Hepatocyte (in vitro differentiated cells): ENCODE measurements around the gene PRKAR1B. TPM values are rescaled to one million over a fixed set of nuclear protein-coding genes. Genes with fewer than 3 reads are reported as not detected.

Experiments
- DNase-seq: peaks from one replicate; pipeline ENCODE4 v3.0.0-alpha.2; 2016; ENCODE audit warnings: low spot score
- H2AFZ ChIP-seq: fragments of 200-600 bp; sonication (generic); 2 replicates; pipeline ENCODE4 v1.6.0; 2016; ENCODE audit warnings: antibody characterized with exemption, mild to moderate bottlenecking
- H3K27ac ChIP-seq: fragments of 200-600 bp; sonication (generic); 2 replicates; pipeline ENCODE4 v1.5.1; 2016; ENCODE audit warnings: mild to moderate bottlenecking
- H3K27me3 ChIP-seq: fragments of 200-600 bp; sonication (generic); 2 replicates; pipeline ENCODE4 v1.6.1; 2016
- H3K36me3 ChIP-seq: fragments of 200-600 bp; sonication (generic); replicated peaks from 2 replicates; pipeline ENCODE4 v1.5.1; 2016; ENCODE audit warnings: low read depth; ENCODE audit not compliant: insufficient read depth
- H3K4me1 ChIP-seq: fragments of 200-600 bp; sonication (generic); 2 replicates; pipeline ENCODE4 v1.5.1; 2016; ENCODE audit warnings: mild to moderate bottlenecking, moderate library complexity; ENCODE audit not compliant: insufficient read depth
- H3K4me2 ChIP-seq: fragments of 200-600 bp; sonication (generic); 2 replicates; pipeline ENCODE4 v1.6.0; 2016
- H3K4me3 ChIP-seq: fragments of 200-600 bp; sonication (generic); 2 replicates; pipeline ENCODE4 v1.5.1; 2016; ENCODE audit warnings: mild to moderate bottlenecking
- H3K79me2 ChIP-seq: fragments of 200-600 bp; sonication (generic); 2 replicates; pipeline ENCODE4 v1.6.0; 2017; ENCODE audit warnings: mild to moderate bottlenecking
- H3K9me2 ChIP-seq: fragments of 200-600 bp; sonication (generic); replicated peaks from 2 replicates; pipeline ENCODE4 v1.6.0; 2017; ENCODE audit warnings: mild to moderate bottlenecking; ENCODE audit not compliant: insufficient read depth
- H3K9me3 ChIP-seq: fragments of 200-600 bp; sonication (generic); 2 replicates; pipeline ENCODE4 v1.5.1; 2016; ENCODE audit warnings: low read depth, mild to moderate bottlenecking
- H4K20me1 ChIP-seq: fragments of 200-600 bp; sonication (generic); 2 replicates; pipeline ENCODE4 v1.6.0; 2016; ENCODE audit warnings: mild to moderate bottlenecking; ENCODE audit not compliant: insufficient read depth, poor library complexity, severe bottlenecking
- EZH2 ChIP-seq: fragments of 200-600 bp; sonication (generic); IDR thresholded peaks from 2 replicates; pipeline ENCODE4 v1.6.1; 2016; ENCODE audit warnings: antibody characterized with exemption, mild to moderate bottlenecking, borderline replicate concordance
- EZH2phosphoT487 ChIP-seq: fragments of 200-600 bp; sonication (generic); IDR thresholded peaks from one replicate; pipeline ENCODE4 v1.6.1; 2018; ENCODE audit warnings: antibody characterized with exemption, mild to moderate bottlenecking, low read depth, moderate library complexity; ENCODE audit not compliant: unreplicated experiment, severe bottlenecking
- WGBS: methylation state at CpG from one replicate; pipeline ENCODE4 v1.1.6; 2016; ENCODE audit warnings: low lambda C conversion rate; ENCODE audit errors: missing lambda C conversion rate; 5-methylcytosine and 5-hydroxymethylcytosine counted together
- polyA plus RNA-seq: library from polyadenylated mRNA; unstranded; fragments of >200 nt; fragmentation: Nextera tagmentation; extraction: Ambion mirVana; gene quantifications from 2 replicates; pipeline ENCODE4 v1.2.1, GENCODE V29; 2016
- total RNA-seq: library from RNA; depleted of rRNA; stranded (reverse); fragments of >200 nt; gene quantifications from 2 replicates; pipeline ENCODE4 v1.2.3, GENCODE V29; 2014
- TF ChIP-seq, protein P1 (sequence below): fragments of 200-600 bp; sonication (generic); IDR thresholded peaks from 2 replicates; pipeline ENCODE4 v1.5.1; 2016; ENCODE audit warnings: antibody characterized with exemption, mild to moderate bottlenecking; ENCODE audit not compliant: poor library complexity

The PRKAR1B gene
- total and polyA plus RNA-seq, 2 experiments from 2014 or later, result 16.6 to 28.7 TPM

DNA sequence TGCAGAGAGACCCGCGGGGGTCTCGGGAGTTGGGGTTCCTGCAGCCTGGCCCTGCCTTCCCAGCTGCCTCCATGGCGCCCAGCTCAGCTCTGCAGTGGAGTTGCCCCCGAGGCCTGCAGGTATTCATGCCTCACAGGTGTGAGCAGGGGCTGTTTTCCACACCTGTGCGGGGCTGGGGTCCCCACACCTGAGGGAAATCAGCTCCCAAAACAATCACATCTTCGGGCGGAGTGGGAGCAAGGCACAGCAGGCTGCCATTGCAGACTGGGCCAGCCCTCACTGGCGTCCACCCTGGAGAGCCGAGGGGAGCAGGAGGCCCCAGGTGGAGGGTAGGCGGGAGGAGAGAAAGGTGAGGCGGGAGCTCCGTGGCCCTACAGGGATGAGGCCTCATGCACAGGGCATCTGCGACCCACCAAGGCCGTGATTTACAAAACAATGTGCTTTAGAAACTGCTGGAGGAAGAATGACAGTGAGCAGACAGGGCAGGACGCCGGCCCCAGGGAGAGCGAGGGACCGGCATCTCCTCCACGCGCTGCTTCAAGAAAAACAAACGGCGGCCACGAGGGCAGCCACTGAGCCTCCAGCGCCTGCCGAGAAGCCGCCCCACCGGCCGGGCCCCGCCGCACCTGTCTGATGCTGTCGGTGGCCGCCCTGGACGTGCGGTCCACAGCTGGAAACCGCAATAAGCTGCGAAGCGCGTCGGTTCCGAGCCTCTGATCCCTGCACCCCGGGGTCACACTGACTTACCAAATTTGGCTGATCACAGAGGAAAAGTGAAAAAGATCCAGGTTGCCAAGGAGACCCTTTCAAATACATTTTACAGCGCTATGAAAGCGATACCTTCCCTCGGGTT, 154.4 kb downstream of the PRKAR1B start:
- Histone ChIP-seq H3K4me1 (no peaks in the 10 kb centered on the region), H3K4me3 (no peak overlapping the region), H3K9me2 (no peaks in the 10 kb centered on the region), H4K20me1 (no peaks in the 10 kb centered on the region), H3K27ac (no peak overlapping the region), H3K4me2 (no peak overlapping the region), H3K27me3 (no peaks in the 10 kb centered on the region), H3K36me3 (no peaks in the 10 kb centered on the region), H3K9me3 (no peaks in the 10 kb centered on the region), H2AFZ (no peak overlapping the region), H3K79me2 (no peaks in the 10 kb centered on the region)
- 79% methylated on average over 44 of the region's 45 CpGs for WGBS
- no peak for DNase-seq
- TF ChIP-seq, protein P1, sequence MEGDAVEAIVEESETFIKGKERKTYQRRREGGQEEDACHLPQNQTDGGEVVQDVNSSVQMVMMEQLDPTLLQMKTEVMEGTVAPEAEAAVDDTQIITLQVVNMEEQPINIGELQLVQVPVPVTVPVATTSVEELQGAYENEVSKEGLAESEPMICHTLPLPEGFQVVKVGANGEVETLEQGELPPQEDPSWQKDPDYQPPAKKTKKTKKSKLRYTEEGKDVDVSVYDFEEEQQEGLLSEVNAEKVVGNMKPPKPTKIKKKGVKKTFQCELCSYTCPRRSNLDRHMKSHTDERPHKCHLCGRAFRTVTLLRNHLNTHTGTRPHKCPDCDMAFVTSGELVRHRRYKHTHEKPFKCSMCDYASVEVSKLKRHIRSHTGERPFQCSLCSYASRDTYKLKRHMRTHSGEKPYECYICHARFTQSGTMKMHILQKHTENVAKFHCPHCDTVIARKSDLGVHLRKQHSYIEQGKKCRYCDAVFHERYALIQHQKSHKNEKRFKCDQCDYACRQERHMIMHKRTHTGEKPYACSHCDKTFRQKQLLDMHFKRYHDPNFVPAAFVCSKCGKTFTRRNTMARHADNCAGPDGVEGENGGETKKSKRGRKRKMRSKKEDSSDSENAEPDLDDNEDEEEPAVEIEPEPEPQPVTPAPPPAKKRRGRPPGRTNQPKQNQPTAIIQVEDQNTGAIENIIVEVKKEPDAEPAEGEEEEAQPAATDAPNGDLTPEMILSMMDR, result no peak
- TF ChIP-seq EZH2, result no peak
- TF ChIP-seq EZH2phosphoT487, result no peak

- DNase-seq, result no peak
- TF ChIP-seq EZH2phosphoT487, result no peak
- TF ChIP-seq, protein P1, result no peak
- no peak for TF ChIP-seq EZH2
- H3K36me3 ChIP-seq, result no peaks in the 10 kb centered on the region
- H4K20me1 ChIP-seq, result no peaks in the 10 kb centered on the region
- H3K4me3 ChIP-seq, result no peak overlapping the region
- H3K27ac ChIP-seq, result no peak overlapping the region
- H3K4me2 ChIP-seq, result no peak overlapping the region
- H3K4me1 ChIP-seq, result no peaks in the 10 kb centered on the region
- H3K27me3 ChIP-seq, result no peaks in the 10 kb centered on the region
- no peaks in the 10 kb centered on the region for H3K79me2 ChIP-seq
- H3K9me3 ChIP-seq, result no peaks in the 10 kb centered on the region
- 97% methylated on average over 30 of the region's 38 CpGs for whole genome bisulfite sequencing
- no peaks in the 10 kb centered on the region for H3K9me2 ChIP-seq
- H2AFZ ChIP-seq, result no peak overlapping the region
Measured at GRCh38 chr7:571718-572415, 155.2 kb downstream of the PRKAR1B start.

- no peak overlapping the region for H3K27ac ChIP-seq
- 89% methylated on average over 33 of the region's 33 CpGs for WGBS
- no peaks in the 10 kb centered on the region for H4K20me1 ChIP-seq
- no peaks in the 10 kb centered on the region for H3K9me3 ChIP-seq
- no peaks in the 10 kb centered on the region for H3K4me1 ChIP-seq
- no peaks in the 10 kb centered on the region for H3K79me2 ChIP-seq
- DNase-seq, result no peak
- TF ChIP-seq EZH2phosphoT487, result no peak
- TF ChIP-seq, protein P1, result no peak
- TF ChIP-seq EZH2, result no peak
- H3K4me3 ChIP-seq, result no peak overlapping the region
- H3K27me3 ChIP-seq, result no peaks in the 10 kb centered on the region
- H3K36me3 ChIP-seq, result no peaks in the 10 kb centered on the region
- no peak overlapping the region for H2AFZ ChIP-seq
- H3K4me2 ChIP-seq, result no peak overlapping the region
- H3K9me2 ChIP-seq, result no peaks in the 10 kb centered on the region
Measured at GRCh38 chr7:571096-571717, 155.9 kb downstream of the PRKAR1B start.
